GM18505 (cell line): ENCODE results near the gene SPATA18.
A peak's percentile ranks its signal among the peaks of the same experiment; 100 is the strongest.
"Not testable (repeated sequence)": the region's sequence is repeated elsewhere in the genome, so short reads cannot be mapped to it uniquely, and the experiment has no call there.

Experiments used
- ATAC-seq: cut with Tn5 transposase; IDR thresholded peaks from one replicate; pipeline ENCODE4 v1.9.1; 2021; ENCODE audit not compliant: unreplicated experiment
- POLR2A ChIP-seq: IDR thresholded peaks from 4 replicates; pipeline ENCODE4 v1.6.1; 2011; ENCODE audit warnings: borderline replicate concordance; ENCODE audit not compliant: insufficient read depth, insufficient read length; ENCODE audit errors: extremely low read depth

The SPATA18 gene

GRCh38 chr4:52079659-52080058 lies 28.6 kb downstream of the SPATA18 start:
- no peak for ATAC-seq
- no peak for TF ChIP-seq POLR2A

GRCh38 chr4:52081216-52081615 lies 30.1 kb downstream of the SPATA18 start:
- no peak for ATAC-seq
- no peak for TF ChIP-seq POLR2A

GRCh38 chr4:52086425-52086824 lies 35.3 kb downstream of the SPATA18 start:
- not testable (repeated sequence) for ATAC-seq

GRCh38 chr4:52091801-52092200 lies 40.7 kb downstream of the SPATA18 start:
- no peak for TF ChIP-seq POLR2A
- no peak for ATAC-seq

GRCh38 chr4:52093466-52093865 lies 42.4 kb downstream of the SPATA18 start:
- TF ChIP-seq POLR2A: no peak

GRCh38 chr4:52094376-52095145 lies 43.5 kb downstream of the SPATA18 start:
- no peak for ATAC-seq
- TF ChIP-seq POLR2A: no peak

More at GRCh38 chr4:52093466-52093865, 42.4 kb downstream of the SPATA18 start:
- no peak for ATAC-seq

GRCh38 chr4:52095374-52095773 lies 44.3 kb downstream of the SPATA18 start:
- ATAC-seq: no peak
- TF ChIP-seq POLR2A: no peak

- TF ChIP-seq POLR2A: no peak
- no peak for ATAC-seq
These were observed 44.9 kb downstream of the SPATA18 start for GRCh38 chr4:52096048-52096447.

- no peak for ATAC-seq
- no peak for TF ChIP-seq POLR2A
These were observed 47.5 kb downstream of the SPATA18 start for GRCh38 chr4:52098618-52099017.

- TF ChIP-seq POLR2A: no peak
- peak; percentile 75 for ATAC-seq
These were observed 48.9 kb downstream of the SPATA18 start for GRCh38 chr4:52099860-52100461.

- TF ChIP-seq POLR2A: no peak
- no peak for ATAC-seq
These were observed 51.5 kb downstream of the SPATA18 start for GRCh38 chr4:52102587-52102986.

- TF ChIP-seq POLR2A: no peak
- no peak for ATAC-seq
These were observed 52.2 kb downstream of the SPATA18 start for GRCh38 chr4:52103319-52103718.

- ATAC-seq: no peak
- TF ChIP-seq POLR2A: no peak
These were observed 54.2 kb downstream of the SPATA18 start for GRCh38 chr4:52105276-52105675.

- no peak for TF ChIP-seq POLR2A
- ATAC-seq: no peak
These were observed 55.1 kb downstream of the SPATA18 start for GRCh38 chr4:52106191-52106590.
